ENCODE measurements around the gene ZNRF3. TPM values are rescaled to one million over a fixed set of nuclear protein-coding genes. Genes with fewer than 3 reads are reported as not detected.

ZNRF3 gene
- total RNA-seq, 1 donor from 2014 or later: 10.5 TPM

- DNase-seq (ENCODE audit: low read depth): no peak
- no peaks in the 10 kb centered on the region for H3K36me3 ChIP-seq (ENCODE audit: control insufficient read depth, insufficient read depth, low read length)
- TF ChIP-seq CTCF (IDR thresholded peaks at IDR 0.05; ENCODE audit: insufficient read depth, low read length, poor library complexity, severe bottlenecking): no peak
- no peak overlapping the region for H3K4me3 ChIP-seq (ENCODE audit: low read depth, low read length)
- H3K27me3 ChIP-seq (ENCODE audit: control insufficient read depth, insufficient read depth, low read length): no peaks in the 10 kb centered on the region
Observed at GRCh38 chr22:28951530-28951929, 68.2 kb downstream of the ZNRF3 start.

GRCh38 chr22:28951969-28952521, 68.7 kb downstream of the ZNRF3 start:
- no peak for DNase-seq (ENCODE audit: low read depth)
- Histone ChIP-seq H3K36me3 (ENCODE audit: control insufficient read depth, insufficient read depth, low read length) (no peaks in the 10 kb centered on the region), H3K27me3 (ENCODE audit: control insufficient read depth, insufficient read depth, low read length) (no peaks in the 10 kb centered on the region), H3K4me3 (ENCODE audit: low read depth, low read length) (no peak overlapping the region)
- TF ChIP-seq CTCF (IDR thresholded peaks at IDR 0.05; ENCODE audit: insufficient read depth, low read length, poor library complexity, severe bottlenecking): peak; percentile 23

- Histone ChIP-seq H3K27me3 (ENCODE audit: control insufficient read depth, insufficient read depth, low read length) (no peaks in the 10 kb centered on the region), H3K36me3 (ENCODE audit: control insufficient read depth, insufficient read depth, low read length) (no peaks in the 10 kb centered on the region), H3K4me3 (ENCODE audit: low read depth, low read length) (no peak overlapping the region)
- no peak for TF ChIP-seq CTCF (IDR thresholded peaks at IDR 0.05; ENCODE audit: insufficient read depth, low read length, poor library complexity, severe bottlenecking)
- DNase-seq (ENCODE audit: low read depth): no peak
Observed at GRCh38 chr22:28952857-28953256, 69.5 kb downstream of the ZNRF3 start.

GRCh38 chr22:28953403-28953802, 70.0 kb downstream of the ZNRF3 start:
- Histone ChIP-seq H3K27me3 (ENCODE audit: control insufficient read depth, insufficient read depth, low read length) (no peaks in the 10 kb centered on the region), H3K36me3 (ENCODE audit: control insufficient read depth, insufficient read depth, low read length) (no peaks in the 10 kb centered on the region), H3K4me3 (ENCODE audit: low read depth, low read length) (no peak overlapping the region)
- no peak for DNase-seq (ENCODE audit: low read depth)
- no peak for TF ChIP-seq CTCF (IDR thresholded peaks at IDR 0.05; ENCODE audit: insufficient read depth, low read length, poor library complexity, severe bottlenecking)

GRCh38 chr22:28953976-28954880, 70.9 kb downstream of the ZNRF3 start:
- Histone ChIP-seq H3K4me3 (ENCODE audit: low read depth, low read length) (no peak overlapping the region), H3K36me3 (ENCODE audit: control insufficient read depth, insufficient read depth, low read length) (peaks cover 1% of the 10 kb centered on the region), H3K27me3 (ENCODE audit: control insufficient read depth, insufficient read depth, low read length) (no peaks in the 10 kb centered on the region)
- no peak for DNase-seq (ENCODE audit: low read depth)
- no peak for TF ChIP-seq CTCF (IDR thresholded peaks at IDR 0.05; ENCODE audit: insufficient read depth, low read length, poor library complexity, severe bottlenecking)

All from kidney epithelial cell (primary cell).